GF-D8 (cell line): ENCODE data around the gene SMIM20.
"Not testable (repeated sequence)": the region's sequence is repeated elsewhere in the genome, so short reads cannot be mapped to it uniquely, and the experiment has no call there.

Experiments
- DNase-seq: peaks from one replicate; lab custom pipeline; 2025; lab: John Stamatoyannopoulos, UW

Gene SMIM20

GRCh38 chr4:25913851-25914669 lies at the start of gene SMIM20:
Gene SMIM20, plus strand, starts transcription at chr4:25914220. Its CDS starts 94 bp downstream, at chr4:25914314.
- DNase-seq: peak; percentile 74

- DNase-seq: no peak
Observed at GRCh38 chr4:25865586-25865985, 48.4 kb upstream of the SMIM20 start.

GRCh38 chr4:25866401-25866800 lies 47.6 kb upstream of the SMIM20 start:
- not testable (repeated sequence) for DNase-seq

DNA sequence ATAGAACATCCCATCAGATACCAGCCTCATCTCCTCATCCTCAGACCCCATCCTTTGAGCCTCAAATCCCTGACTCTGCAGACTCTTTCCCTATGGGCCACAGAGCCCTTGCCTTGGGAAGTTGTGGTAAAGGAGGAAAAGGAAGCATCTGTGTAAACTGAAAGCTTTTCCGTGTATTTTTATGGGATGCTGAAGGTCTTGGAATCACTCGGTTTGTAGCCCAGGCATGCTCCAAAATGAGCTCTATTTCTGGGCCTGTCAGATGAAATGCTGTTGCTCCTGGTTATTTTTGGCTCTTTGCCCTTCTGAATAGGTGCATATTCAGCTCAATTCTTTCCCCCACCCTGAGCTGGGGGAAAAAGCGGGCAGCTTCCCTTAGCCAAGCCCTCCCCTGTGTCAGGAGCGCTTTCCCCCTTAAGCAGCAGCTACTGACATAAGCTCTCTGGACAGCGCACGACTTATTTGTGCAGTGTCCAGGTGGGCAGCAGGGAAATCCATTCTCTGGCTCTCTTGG lies 46.2 kb upstream of the SMIM20 start:
- DNase-seq: no peak

- DNase-seq: no peak
Observed at GRCh38 chr4:25870081-25870480, 43.9 kb upstream of the SMIM20 start.

DNA sequence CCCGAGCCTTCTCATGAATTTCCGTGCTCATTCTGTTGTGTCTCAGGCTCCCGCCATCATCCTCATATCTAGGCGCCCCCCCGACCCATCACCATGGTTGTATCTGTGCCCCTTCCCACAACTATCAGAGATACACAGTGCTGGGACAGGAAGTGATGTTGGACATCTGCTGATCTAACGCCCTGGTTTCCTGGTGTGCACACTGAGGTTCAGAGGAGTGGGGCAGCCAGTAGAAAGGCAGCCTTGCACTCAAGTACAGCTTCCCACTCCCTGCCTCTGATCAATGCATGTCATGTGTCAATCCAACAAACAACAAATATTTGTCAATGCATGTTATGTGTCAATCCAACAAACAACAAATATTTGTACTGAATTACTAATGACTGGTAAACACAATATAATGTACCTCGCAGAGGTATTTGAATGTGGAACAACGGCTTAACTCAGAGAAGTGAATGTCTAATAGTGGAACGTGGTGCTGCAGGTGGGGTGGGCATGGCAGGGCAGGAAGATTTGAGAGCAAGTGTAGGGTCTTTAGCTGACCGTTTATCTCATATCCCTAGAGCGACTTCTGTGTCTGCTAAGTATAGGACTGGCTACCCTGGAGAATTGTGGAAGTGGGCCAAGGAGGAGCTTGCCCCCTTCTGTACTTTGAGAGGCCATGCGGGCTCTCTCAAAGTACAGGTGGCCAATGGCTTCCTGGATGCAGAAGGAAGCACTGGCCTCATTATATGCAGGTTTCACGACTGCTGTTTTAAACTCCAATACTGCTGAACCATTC lies 41.0 kb upstream of the SMIM20 start:
- DNase-seq: no peak

GRCh38 chr4:25873632-25874129 lies 40.3 kb upstream of the SMIM20 start:
- DNase-seq: no peak

DNA sequence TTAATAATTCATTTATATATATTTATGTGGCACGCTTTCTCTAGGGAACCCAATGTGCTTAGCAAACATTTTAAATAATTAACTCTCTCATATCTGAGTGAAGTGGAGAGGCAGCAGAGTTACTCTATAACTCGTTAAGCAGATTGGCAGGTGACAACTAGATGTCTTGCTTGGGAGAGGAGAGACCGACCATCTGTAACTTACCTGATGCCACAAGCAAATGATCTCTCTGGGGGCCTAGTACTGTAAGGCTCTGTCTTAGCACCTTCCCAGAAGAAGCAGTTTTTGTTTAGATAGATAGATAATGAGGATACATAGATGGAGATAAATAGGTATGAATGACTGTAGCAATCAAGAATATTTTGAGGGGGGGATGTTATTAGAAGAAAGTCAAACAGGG lies 39.4 kb upstream of the SMIM20 start:
- no peak for DNase-seq

- DNase-seq: no peak
Observed at GRCh38 chr4:25875281-25875745, 38.7 kb upstream of the SMIM20 start.

GRCh38 chr4:25878676-25879075 lies 35.3 kb upstream of the SMIM20 start:
- DNase-seq: no peak

DNA sequence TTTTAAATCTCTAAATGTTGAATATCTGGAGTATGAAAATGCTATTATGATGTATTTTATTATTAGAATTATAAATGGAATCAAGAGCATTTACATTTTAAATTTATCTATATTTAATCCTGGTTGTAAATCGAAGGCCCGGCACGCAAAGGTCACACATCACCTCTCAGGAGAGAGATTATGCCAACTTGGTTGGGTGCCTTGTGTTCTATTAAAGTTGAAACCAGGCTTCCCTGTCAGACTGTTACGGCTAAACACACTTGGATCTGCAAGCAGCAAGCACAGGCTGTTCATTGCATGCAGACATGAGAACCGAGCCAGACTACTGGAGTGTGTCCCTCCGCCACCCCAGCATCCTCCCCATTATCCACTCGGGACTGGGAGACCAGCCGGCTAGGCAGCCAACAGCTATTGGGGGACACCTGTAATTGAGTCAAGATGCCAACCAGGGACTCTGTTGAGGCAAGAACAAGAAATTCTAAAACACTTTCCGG lies 34.9 kb upstream of the SMIM20 start:
- no peak for DNase-seq

DNA sequence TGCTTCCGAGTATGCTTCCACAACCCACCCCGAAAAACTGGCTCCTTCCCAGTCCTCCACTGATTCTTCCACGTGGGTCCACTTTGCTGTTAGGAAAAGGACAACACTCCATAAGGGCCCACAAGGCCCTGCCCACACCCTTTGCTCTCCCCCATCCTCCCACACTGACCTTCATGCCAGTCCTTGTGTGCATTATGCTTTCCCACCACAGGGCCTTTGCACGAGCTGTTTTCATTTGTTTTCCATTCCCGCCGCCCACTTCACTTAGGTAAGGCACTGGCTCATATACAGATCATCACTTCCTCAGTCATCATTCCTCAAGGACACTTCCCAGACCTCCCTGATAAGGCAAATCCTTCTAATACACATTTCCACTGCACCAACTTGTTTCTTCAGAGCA lies 34.4 kb upstream of the SMIM20 start:
- no peak for DNase-seq

DNA sequence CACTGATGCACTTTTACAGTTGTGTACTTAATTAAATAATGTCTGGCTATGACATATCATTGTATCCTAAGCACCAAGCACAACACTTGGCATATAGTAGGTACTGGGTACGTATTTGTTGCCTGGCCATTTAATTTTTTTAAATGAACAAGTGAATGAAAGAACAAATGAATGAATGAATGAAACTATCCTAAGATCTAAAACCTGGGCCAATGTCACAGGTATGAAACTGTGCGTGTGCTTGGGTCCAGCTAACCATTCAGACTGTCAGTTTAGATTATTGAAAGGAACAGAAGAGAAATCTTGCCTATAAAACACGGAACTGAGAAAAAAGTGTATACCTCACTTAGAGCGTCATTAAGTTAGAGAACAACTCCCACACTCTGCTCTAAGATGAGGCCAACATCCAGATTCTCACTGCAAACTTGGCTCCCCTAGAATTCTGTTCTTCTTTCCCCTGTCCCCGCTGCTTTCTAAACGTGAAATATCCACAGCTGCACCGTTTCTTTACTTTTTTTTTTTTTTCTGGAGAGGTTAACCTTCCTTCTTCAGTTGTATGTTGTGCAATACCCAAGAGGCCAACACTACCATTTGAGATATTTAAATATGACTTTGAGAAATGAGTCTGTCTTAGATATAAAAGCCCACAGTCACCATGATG lies 33.9 kb upstream of the SMIM20 start:
- no peak for DNase-seq

- DNase-seq: no peak
Observed at GRCh38 chr4:25881193-25881592, 32.8 kb upstream of the SMIM20 start.

- DNase-seq: no peak
Observed at GRCh38 chr4:25882226-25882625, 31.8 kb upstream of the SMIM20 start.

- no peak for DNase-seq
Observed at GRCh38 chr4:25883565-25883964, 30.5 kb upstream of the SMIM20 start.

GRCh38 chr4:25884031-25884782 lies 29.8 kb upstream of the SMIM20 start:
- DNase-seq: no peak

GRCh38 chr4:25888781-25889180 lies 25.2 kb upstream of the SMIM20 start:
- no peak for DNase-seq

DNA sequence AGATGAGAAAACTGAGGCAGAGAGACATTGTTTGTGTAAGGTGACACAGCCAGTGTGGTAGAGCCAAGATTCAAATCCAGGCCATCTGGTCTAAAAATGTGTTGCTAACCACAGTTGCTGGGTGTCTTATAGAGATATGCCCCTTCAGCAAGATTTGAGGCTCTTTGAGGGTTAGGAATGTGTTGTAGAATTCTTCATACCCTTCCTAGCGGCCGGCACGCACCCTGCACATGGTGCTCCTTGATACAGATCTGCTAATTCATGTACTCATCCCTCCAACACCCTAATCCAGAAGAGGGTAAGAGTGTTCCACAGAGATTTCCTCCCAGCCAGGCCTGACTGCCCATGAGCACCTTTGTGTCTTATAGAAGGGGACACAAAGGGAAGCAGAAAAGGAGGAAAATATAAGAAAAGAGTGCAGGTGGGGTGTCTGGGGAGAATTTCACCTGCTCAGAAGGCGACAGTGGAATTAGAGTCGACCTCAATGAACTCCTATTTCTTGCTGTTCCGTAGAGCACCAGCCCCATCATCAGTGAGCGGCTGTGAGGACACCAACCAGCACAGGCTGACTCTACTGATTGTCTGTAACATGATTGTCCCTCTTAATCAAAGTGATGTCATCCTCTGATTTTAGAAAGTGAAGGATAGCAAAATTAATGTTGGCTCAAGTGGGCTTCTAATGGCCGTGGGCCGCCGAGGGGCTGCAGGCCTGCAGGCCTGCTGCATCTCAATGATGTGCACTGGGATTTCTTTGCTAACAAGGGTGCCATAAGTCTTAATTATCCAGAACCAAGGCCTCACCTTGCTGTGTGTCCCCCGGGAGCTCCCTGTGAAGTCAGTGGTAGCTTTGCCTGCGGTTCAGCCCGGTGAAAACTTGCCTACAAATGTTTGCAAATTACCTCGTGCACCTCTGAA lies 24.2 kb upstream of the SMIM20 start:
- no peak for DNase-seq
